ENCODE measurements around the gene TXNL4A. TPM values are rescaled to one million over a fixed set of nuclear protein-coding genes. Genes with fewer than 3 reads are reported as not detected.
"Not testable (repeated sequence)": the region's sequence is repeated elsewhere in the genome, so short reads cannot be mapped to it uniquely, and the experiment has no call there.

The TXNL4A gene
- polyA plus RNA-seq, 1 of the 3 experiments (the other 2 are of a cell fraction), result 158 TPM

DNA sequence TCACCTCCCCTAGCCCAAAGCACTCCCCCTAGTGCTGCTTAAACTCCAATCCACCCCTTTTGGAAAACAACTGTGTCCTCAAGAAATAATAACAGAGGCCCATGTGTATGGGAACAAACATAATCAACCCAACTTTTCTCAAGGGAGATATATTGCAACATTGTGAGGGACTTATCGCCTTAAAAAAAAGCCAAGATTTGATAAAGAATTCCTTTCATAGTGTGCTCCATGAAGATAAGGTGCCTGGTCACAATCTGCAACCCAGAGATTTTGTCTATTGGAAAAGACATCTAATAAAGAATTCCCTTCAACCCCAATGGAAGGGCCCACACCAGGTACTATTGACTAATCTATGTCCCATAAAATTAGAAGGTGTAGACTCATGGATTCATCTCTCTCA, 41.3 kb upstream of the TXNL4A start:
- H3F3A ChIP-seq (replicated peaks; ENCODE audit: insufficient read depth), result no peaks in the 10 kb centered on the region
- H3K4me3 ChIP-seq (ENCODE audit: low read depth in 2 of 2, low read length in 1 of 2), result no peak overlapping the region
- no peak overlapping the region for H2AFZ ChIP-seq (ENCODE audit: low read depth)
- DNase-seq, result no peak
- H3K79me2 ChIP-seq (ENCODE audit: insufficient read depth), result peaks cover 2% of the 10 kb centered on the region
- 67% methylated on average over 1 of the region's 1 CpG for WGBS (ENCODE audit: low lambda C conversion rate)
- peaks cover 0 to 2% of the 10 kb centered on the region in 2 experiments; a peak in 1 of 4 replicates for H3K4me1 ChIP-seq (ENCODE audit: control insufficient read depth in 1 of 2, insufficient read depth in 2 of 2, low read depth in 1 of 2, low read length in 1 of 2)
- no peaks in the 10 kb centered on the region for H4K20me1 ChIP-seq (ENCODE audit: insufficient read depth)
- no peaks in the 10 kb centered on the region for H3K9me2 ChIP-seq
- no peaks in the 10 kb centered on the region for H3K36me3 ChIP-seq (replicated peaks in 1 of 2; ENCODE audit: control insufficient read depth in 1 of 2, insufficient read depth in 2 of 2, low read length in 1 of 2)
- no peak overlapping the region for H3K27ac ChIP-seq (ENCODE audit: low read depth in 2 of 2, low read length in 1 of 2)
- TF ChIP-seq, protein P1, sequence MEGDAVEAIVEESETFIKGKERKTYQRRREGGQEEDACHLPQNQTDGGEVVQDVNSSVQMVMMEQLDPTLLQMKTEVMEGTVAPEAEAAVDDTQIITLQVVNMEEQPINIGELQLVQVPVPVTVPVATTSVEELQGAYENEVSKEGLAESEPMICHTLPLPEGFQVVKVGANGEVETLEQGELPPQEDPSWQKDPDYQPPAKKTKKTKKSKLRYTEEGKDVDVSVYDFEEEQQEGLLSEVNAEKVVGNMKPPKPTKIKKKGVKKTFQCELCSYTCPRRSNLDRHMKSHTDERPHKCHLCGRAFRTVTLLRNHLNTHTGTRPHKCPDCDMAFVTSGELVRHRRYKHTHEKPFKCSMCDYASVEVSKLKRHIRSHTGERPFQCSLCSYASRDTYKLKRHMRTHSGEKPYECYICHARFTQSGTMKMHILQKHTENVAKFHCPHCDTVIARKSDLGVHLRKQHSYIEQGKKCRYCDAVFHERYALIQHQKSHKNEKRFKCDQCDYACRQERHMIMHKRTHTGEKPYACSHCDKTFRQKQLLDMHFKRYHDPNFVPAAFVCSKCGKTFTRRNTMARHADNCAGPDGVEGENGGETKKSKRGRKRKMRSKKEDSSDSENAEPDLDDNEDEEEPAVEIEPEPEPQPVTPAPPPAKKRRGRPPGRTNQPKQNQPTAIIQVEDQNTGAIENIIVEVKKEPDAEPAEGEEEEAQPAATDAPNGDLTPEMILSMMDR (IDR thresholded peaks at IDR 0.05), result no peak
- no peak for TF ChIP-seq CHD2 (IDR thresholded peaks at IDR 0.05; ENCODE audit: low read length, partially characterized antibody)
- TF ChIP-seq, protein P2, sequence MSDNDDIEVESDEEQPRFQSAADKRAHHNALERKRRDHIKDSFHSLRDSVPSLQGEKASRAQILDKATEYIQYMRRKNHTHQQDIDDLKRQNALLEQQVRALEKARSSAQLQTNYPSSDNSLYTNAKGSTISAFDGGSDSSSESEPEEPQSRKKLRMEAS (IDR thresholded peaks at IDR 0.05; ENCODE audit: low read depth), result no peak
- no peak for TF ChIP-seq RXRA (IDR thresholded peaks at IDR 0.05; ENCODE audit: borderline replicate concordance, low read depth)
- no peak for TF ChIP-seq POLR2AphosphoS5 (IDR thresholded peaks at IDR 0.05; ENCODE audit: low read depth, low read length)
- TF ChIP-seq FOXM1 (IDR thresholded peaks at IDR 0.05; ENCODE audit: low read depth), result no peak
- TF ChIP-seq RFX5 (IDR thresholded peaks at IDR 0.05; ENCODE audit: low read length), result no peak
- no peak for TF ChIP-seq ELF1 (IDR thresholded peaks at IDR 0.05)
- no peak for TF ChIP-seq FOSL2 (IDR thresholded peaks at IDR 0.05; ENCODE audit: borderline replicate concordance, low read depth)
- TF ChIP-seq GATA2 (CRISPR knock-in tag; IDR thresholded peaks at IDR 0.05), result no peak
- no peak for TF ChIP-seq NRF1 (IDR thresholded peaks at IDR 0.05; ENCODE audit: low read depth, low read length)
- TF ChIP-seq SMC3 (IDR thresholded peaks at IDR 0.05; ENCODE audit: low read depth, low read length), result no peak
- no peak for TF ChIP-seq TCF12 (IDR thresholded peaks at IDR 0.05)
- no peak for TF ChIP-seq NFIC (IDR thresholded peaks at IDR 0.05; ENCODE audit: borderline replicate concordance)
- POLR2A ChIA-PET, result no interaction called here
- H3K9ac ChIP-seq, result no peak overlapping the region
- no peak overlapping the region for H3K4me2 ChIP-seq
- H3K9me3 ChIP-seq, result 0 out of 2 replicates have a peak, but pooled peaks cover 3% of the 10 kb centered on the region
- CTCF ChIA-PET, result interaction anchor here (0.6 kb wide), 1 partner anchor 115 kb away, joined by 3 read pairs; no protein-coding TSS in a partner anchor
- no peaks in the 10 kb centered on the region for H3K27me3 ChIP-seq (ENCODE audit: insufficient read depth)

DNA sequence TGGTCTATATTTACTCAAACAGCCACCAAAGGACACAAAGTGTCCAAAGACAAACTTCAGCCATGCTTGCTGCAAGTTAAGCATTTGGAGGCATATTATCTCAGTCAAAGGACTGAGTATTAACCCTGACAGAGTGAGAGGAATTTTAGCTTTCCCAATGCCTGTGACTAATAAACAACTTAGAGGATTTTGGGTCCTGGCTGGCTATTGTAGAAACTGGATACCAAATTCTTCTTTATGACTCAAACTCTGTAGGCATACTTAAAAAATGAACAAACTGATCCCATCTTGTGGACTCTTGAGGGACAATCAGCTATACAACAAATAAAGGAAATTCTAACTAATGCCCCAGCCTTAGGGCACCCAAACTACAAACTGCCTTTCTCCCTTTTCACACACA, 39.4 kb upstream of the TXNL4A start:
- H3K4me3 ChIP-seq (ENCODE audit: low read depth in 2 of 2, low read length in 1 of 2); H3K4me1 ChIP-seq (ENCODE audit: control insufficient read depth in 1 of 2, insufficient read depth in 2 of 2, low read depth in 1 of 2, low read length in 1 of 2); H3K9me2 ChIP-seq; H3K4me2 ChIP-seq; H3F3A ChIP-seq (replicated peaks; ENCODE audit: insufficient read depth); H3K27me3 ChIP-seq (ENCODE audit: insufficient read depth); H4K20me1 ChIP-seq (ENCODE audit: insufficient read depth); H2AFZ ChIP-seq (ENCODE audit: low read depth); H3K9ac ChIP-seq; H3K79me2 ChIP-seq (ENCODE audit: insufficient read depth); H3K27ac ChIP-seq (ENCODE audit: low read depth in 2 of 2, low read length in 1 of 2); CTCF ChIA-PET; H3K36me3 ChIP-seq (replicated peaks in 1 of 2; ENCODE audit: control insufficient read depth in 1 of 2, insufficient read depth in 2 of 2, low read length in 1 of 2); POLR2A ChIA-PET; DNase-seq: not testable (repeated sequence)
- 0 out of 2 replicates have a peak, but pooled peaks cover 11% of the 10 kb centered on the region for H3K9me3 ChIP-seq

Data from SK-N-SH (cell line).